ENCODE results near the gene EGR1. TPM values are rescaled to one million over a fixed set of nuclear protein-coding genes. Genes with fewer than 3 reads are reported as not detected.
"Not testable (repeated sequence)": the region's sequence is repeated elsewhere in the genome, so short reads cannot be mapped to it uniquely, and the experiment has no call there.

Gene EGR1
- total RNA-seq, 2 donors from 2014 or later, result 115 to 412 TPM

- DNase-seq (ENCODE audit: low spot score), result no peak
- intact Hi-C loops (cut with DNase I), result no loop called here
Measured at GRCh38 chr5:138495351-138495750, 30.1 kb downstream of the EGR1 start.

- no peak for DNase-seq (ENCODE audit: low spot score)
- intact Hi-C loops (cut with DNase I), result no loop called here
Measured at GRCh38 chr5:138498376-138498775, 33.1 kb downstream of the EGR1 start.

GRCh38 chr5:138502121-138502520, 36.8 kb downstream of the EGR1 start:
- DNase-seq (ENCODE audit: low spot score), result no peak
- intact Hi-C loops (cut with DNase I), result loop anchor here in 1 of 2 donors (2.0 kb wide), 1 partner anchor 49 kb away; no protein-coding TSS in a partner anchor

- intact Hi-C loops (cut with DNase I), result loop anchor here in 1 of 2 donors (2.0 kb wide), 1 partner anchor 50 kb away; no protein-coding TSS in a partner anchor
- no peak for DNase-seq (ENCODE audit: low spot score)
Measured at GRCh38 chr5:138502521-138502920, 37.2 kb downstream of the EGR1 start.

- DNase-seq (ENCODE audit: low spot score), result no peak
- intact Hi-C loops (cut with DNase I), result loop anchor here (2.0 kb wide), 2 partner anchors 51 to 53 kb away; no protein-coding TSS in a partner anchor
Measured at GRCh38 chr5:138503487-138504270, 38.4 kb downstream of the EGR1 start.

GRCh38 chr5:138504799-138505198, 39.5 kb downstream of the EGR1 start:
- no peak for DNase-seq (ENCODE audit: low spot score)
- intact Hi-C loops (cut with DNase I), result loop anchor here in 1 of 2 donors (2.0 kb wide), 1 partner anchor 54 kb away; no protein-coding TSS in a partner anchor

GRCh38 chr5:138506370-138507306, 41.4 kb downstream of the EGR1 start:
- no peak for DNase-seq (ENCODE audit: low spot score)
- intact Hi-C loops (cut with DNase I), result no loop called here

- intact Hi-C loops (cut with DNase I); DNase-seq (ENCODE audit: low spot score): not testable (repeated sequence)
Measured at GRCh38 chr5:138507485-138507884, 42.2 kb downstream of the EGR1 start.

- intact Hi-C loops (cut with DNase I), result no loop called here
- DNase-seq (ENCODE audit: low spot score), result no peak
Measured at GRCh38 chr5:138508958-138509357, 43.7 kb downstream of the EGR1 start.

- intact Hi-C loops (cut with DNase I), result no loop called here
- no peak for DNase-seq (ENCODE audit: low spot score)
Measured at GRCh38 chr5:138514021-138514420, 48.7 kb downstream of the EGR1 start.

- no peak for DNase-seq (ENCODE audit: low spot score)
- intact Hi-C loops (cut with DNase I), result no loop called here
Measured at GRCh38 chr5:138515556-138516245, 50.4 kb downstream of the EGR1 start.

- DNase-seq (ENCODE audit: low spot score), result no peak
- intact Hi-C loops (cut with DNase I), result no loop called here
Measured at GRCh38 chr5:138517437-138517836, 52.2 kb downstream of the EGR1 start.

Other genes with a start within 250 kb of the EGR1 start
- under 1 TPM in 1 of 2 donors, not detected in 1; 0.43 TPM for gene GFRA3, start 190.9 kb upstream of the EGR1 start, total RNA-seq
- not detected for gene CDC25C, start 133.7 kb upstream of the EGR1 start, total RNA-seq
- 10 to 100 TPM; 18.7 to 20.7 TPM for gene FAM53C, start 127.2 kb upstream of the EGR1 start, total RNA-seq
- 10 to 100 TPM; 49.7 to 54.5 TPM for gene KDM3B, start 112.8 kb upstream of the EGR1 start, total RNA-seq
- 10 to 100 TPM; 12.5 to 13.0 TPM for gene REEP2, start 26.4 kb upstream of the EGR1 start, total RNA-seq
- 100 to 1,000 TPM in 1 of 2 donors, 10 to 100 TPM in 1; 97.2 to 118 TPM for gene ETF1, start 77.8 kb downstream of the EGR1 start, total RNA-seq
- gene HSPA9, start 109.9 kb downstream of the EGR1 start, total RNA-seq, result 100 to 1,000 TPM; 141 to 160 TPM